GM18508 (cell line): ENCODE measurements around the gene C14orf119.

ENCODE experiments used
- ATAC-seq: cut with Tn5 transposase; IDR thresholded peaks from one replicate; pipeline ENCODE4 v1.9.1; 2021; ENCODE audit warnings: moderate number of reproducible peaks; ENCODE audit not compliant: insufficient read depth, unreplicated experiment

The C14orf119 gene

DNA sequence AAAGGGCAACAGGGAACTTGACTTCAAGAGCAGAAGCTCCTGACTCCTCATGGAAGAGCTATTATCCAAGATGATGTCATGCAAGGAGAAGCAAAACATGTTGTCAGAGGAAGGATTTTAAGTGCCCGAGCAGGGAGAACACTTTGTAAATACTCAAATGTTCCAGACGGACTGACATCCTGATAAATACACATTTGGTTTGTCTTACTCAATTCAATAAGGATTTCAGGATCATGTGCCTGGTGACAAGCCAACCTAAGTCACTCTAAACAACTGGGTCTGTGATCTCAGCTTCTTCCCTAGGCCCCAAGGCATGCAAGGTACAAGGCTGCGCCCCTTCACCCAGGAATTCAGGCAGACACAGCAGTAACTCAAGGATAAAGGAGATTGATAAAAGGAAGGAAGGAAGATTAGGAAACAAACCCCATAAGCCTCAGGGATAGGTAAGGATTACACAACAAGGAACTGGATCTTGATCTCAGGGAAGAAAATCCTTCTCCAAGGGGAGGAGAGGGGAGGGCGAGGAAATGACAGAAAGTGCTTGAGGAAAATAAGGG, 50.6 kb downstream of the C14orf119 start:
- ATAC-seq = no peak

DNA sequence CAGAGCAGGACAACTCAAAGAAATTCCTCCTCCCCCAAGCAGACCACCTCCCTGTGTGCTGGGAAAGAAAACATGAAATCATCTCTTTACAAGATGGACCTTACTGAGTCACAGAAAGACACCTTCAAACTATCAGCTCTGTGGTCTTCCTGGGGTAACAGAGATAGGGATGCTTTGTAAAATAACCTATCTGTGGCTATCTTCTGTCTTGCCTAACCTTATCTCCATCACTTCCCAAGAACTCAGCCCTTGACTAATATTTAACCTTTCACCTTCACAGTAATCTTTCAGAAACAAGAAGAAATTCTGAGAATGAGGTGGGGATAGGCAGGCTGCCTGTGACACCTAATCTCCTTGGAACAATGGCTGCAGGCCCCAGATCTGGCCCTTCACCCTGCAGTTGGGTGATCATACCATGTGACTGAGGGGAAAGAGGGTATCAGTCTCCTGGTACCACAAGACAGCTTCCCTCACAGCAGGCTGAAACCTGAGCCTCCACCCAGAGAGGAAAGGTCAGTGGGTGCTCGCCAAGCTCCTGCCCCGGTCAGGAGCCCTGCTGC, 51.1 kb downstream of the C14orf119 start:
- no peak for ATAC-seq

DNA sequence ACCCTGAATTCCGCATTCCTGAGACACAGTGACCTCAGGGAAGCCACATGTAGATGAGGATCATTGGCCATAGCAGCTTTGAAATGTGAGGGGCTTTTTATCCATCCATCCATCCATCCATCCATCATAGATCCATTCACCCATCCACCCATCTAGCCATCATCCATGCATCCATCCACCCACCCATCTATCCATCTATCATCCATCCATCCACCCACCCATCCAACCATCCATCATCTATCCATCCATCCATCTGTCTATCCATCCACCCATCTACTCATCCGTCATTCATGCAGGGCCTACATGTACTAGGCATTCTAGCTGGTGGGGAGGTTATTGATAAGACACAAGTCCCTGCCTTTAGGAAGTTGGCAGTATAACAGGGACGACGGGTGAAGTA, 51.7 kb downstream of the C14orf119 start:
- ATAC-seq = no peak

DNA sequence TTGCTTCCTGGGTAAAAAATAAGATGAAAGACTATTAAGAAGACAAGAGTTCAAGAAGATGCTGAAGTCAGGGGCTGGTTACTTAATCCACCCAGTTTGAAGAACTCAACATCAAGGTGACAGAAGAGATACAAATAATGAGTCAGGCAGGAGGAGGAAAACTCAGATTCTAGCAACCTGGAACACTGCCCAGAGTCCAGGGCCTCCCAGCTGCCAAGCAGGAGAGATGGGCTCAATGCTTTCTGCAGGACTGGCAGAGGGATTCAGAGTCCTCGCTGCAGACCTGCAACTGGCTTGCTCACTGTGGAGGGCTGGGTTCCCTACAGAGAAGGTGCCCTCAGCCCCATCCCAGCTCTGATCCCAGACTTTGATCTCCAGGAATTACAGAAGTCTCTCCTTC, 52.4 kb downstream of the C14orf119 start:
- no peak for ATAC-seq

DNA sequence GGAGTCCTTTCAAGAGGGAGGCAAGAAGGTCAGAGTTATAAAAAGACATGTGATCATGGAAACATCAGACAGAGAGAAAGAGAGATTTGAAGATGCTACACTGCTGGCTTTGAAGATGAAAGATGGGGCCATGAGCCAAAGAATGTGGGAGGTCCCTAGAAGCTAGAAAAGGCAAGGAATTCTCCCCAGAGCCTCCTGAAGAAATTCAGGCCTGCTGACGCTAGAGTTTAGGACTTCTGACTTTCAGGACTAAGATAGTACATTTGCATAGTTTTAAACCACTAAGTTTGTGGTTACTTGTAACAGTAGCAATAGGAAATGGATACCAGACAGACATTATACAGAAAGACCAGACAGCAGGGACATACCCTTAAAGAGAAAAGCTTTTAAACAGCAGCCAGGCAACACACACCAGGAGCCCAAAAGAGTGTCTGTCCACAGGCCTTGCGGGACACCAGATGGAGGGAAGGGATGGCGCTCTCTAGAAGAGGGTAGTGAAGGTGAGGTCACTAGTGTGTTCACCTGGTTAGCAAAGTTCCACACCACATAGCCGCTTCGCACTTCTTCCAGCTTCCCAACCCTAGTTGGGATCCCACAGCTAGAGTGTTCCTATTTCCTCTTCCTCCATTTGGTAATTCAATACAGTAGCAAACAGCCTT, 53.4 kb downstream of the C14orf119 start:
- ATAC-seq = no peak

DNA sequence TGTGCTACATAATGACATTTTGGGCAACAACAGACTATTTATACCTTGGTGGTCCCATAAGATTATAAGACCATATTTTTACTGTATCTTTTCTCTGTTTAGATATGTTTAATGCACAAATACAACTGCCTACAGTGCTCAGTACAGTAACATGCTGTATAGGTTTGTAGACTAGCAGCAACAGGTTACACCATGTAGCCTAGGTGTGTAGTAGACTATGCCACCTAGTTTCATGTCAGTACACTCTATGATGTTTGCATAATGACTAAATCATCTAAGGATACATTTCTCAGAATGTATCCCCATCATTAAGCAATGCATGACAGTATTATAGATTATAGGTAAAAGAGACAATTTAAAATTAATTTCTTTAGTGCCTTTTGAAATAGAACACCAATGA, 54.4 kb downstream of the C14orf119 start:
- ATAC-seq = no peak
